Measurements from ENCODE around the gene ZNF213.

Gene ZNF213

GRCh38 chr16:3175157-3176093 lies 40.6 kb downstream of the ZNF213 start (continued):
- peak; percentile 76 for TF ChIP-seq PRDM4 (tag by site-specific recombination; IDR thresholded peaks at IDR 0.05)
- TF ChIP-seq ZSCAN4 (tag by site-specific recombination; IDR thresholded peaks at IDR 0.05) = no peak
- TF ChIP-seq ZNF10 (tag by site-specific recombination; IDR thresholded peaks at IDR 0.05) = no peak
- no peak for TF ChIP-seq SCRT1 (tag by site-specific recombination; IDR thresholded peaks at IDR 0.05; ENCODE audit: borderline replicate concordance)
- no peak for TF ChIP-seq ELK4 (IDR thresholded peaks at IDR 0.05; ENCODE audit: borderline replicate concordance, low read depth, low read length)
- no peak for TF ChIP-seq ZBTB49 (tag by site-specific recombination; IDR thresholded peaks at IDR 0.05; ENCODE audit: low read depth)
- TF ChIP-seq ZNF596 (tag by site-specific recombination; IDR thresholded peaks at IDR 0.05) = no peak
- 0 out of 2 replicates have a peak, but pooled peaks have one; percentile 52 for TF ChIP-seq ZNF391 (tag by site-specific recombination; IDR thresholded peaks at IDR 0.05; ENCODE audit: borderline replicate concordance, low read depth)
- no peak for TF ChIP-seq ZNF266 (tag by site-specific recombination; IDR thresholded peaks at IDR 0.05; ENCODE audit: low read depth)
- TF ChIP-seq ZNF280D (tag by site-specific recombination; IDR thresholded peaks at IDR 0.05) = no peak
- no peak for TF ChIP-seq ZNF416 (tag by site-specific recombination; IDR thresholded peaks at IDR 0.05)
- peak; percentile 31; the same call in 1 of the 2 replicates for TF ChIP-seq TRIM28 (IDR thresholded peaks at IDR 0.05; ENCODE audit: borderline replicate concordance, low read length)
- TF ChIP-seq ZSCAN30 (tag by site-specific recombination; IDR thresholded peaks at IDR 0.05) = peak; percentile 78
- no peak for TF ChIP-seq INSM2 (tag by site-specific recombination; IDR thresholded peaks at IDR 0.05)
- TF ChIP-seq ZNF146 (tag by site-specific recombination; IDR thresholded peaks at IDR 0.05) = no peak
- TF ChIP-seq ZNF792 (tag by site-specific recombination; IDR thresholded peaks at IDR 0.05) = no peak
- TF ChIP-seq ZNF302 (tag by site-specific recombination; IDR thresholded peaks at IDR 0.05; ENCODE audit: low read depth) = no peak
- no peak for TF ChIP-seq ZNF211 (tag by site-specific recombination; IDR thresholded peaks at IDR 0.05; ENCODE audit: low read depth)
- no peak for TF ChIP-seq ZSCAN23 (tag by site-specific recombination; IDR thresholded peaks at IDR 0.05)
- TF ChIP-seq ZNF449 (tag by site-specific recombination; IDR thresholded peaks at IDR 0.05) = peak; percentile 24; the same call in 1 of the 2 replicates
- TF ChIP-seq ZSCAN16 (tag by site-specific recombination; IDR thresholded peaks at IDR 0.05) = no peak

Data from HEK293 (cell line).